Activated naive CD8-positive, alpha-beta T cell treated with anti-CD3 and anti-CD28 coated beads, Interleukin-2, amount 50 U/mL, for 16 hours (primary cell): ENCODE results near the gene ZNF827.

Experiments
- DNase-seq: peaks from one replicate; pipeline ENCODE4 v3.0.0-alpha.2; 2020; ENCODE audit warnings: low read depth, low spot score

ZNF827 gene

GRCh38 chr4:145938618-145939440, at the start of gene ZNF827:
ZNF827 (minus strand) TSS chr4:145938823; CDS start chr4:145938407, 416 bp downstream.
- DNase-seq: peak; percentile 8

GRCh38 chr4:145984563-145984962, 45.9 kb upstream of the ZNF827 start:
- DNase-seq: no peak

- no peak for DNase-seq
Measured at GRCh38 chr4:145982791-145983190, 44.2 kb upstream of the ZNF827 start.

- DNase-seq: no peak
Measured at GRCh38 chr4:145979160-145979559, 40.5 kb upstream of the ZNF827 start.

- no peak for DNase-seq
Measured at GRCh38 chr4:145976680-145977079, 38.1 kb upstream of the ZNF827 start.

- DNase-seq: no peak
Measured at GRCh38 chr4:145960012-145960411, 21.4 kb upstream of the ZNF827 start.

GRCh38 chr4:145957302-145957701, 18.7 kb upstream of the ZNF827 start:
- no peak for DNase-seq

GRCh38 chr4:145956288-145956890, 17.8 kb upstream of the ZNF827 start:
- no peak for DNase-seq

GRCh38 chr4:145954924-145955339, 16.3 kb upstream of the ZNF827 start:
- DNase-seq: no peak

GRCh38 chr4:145951931-145952330, 13.3 kb upstream of the ZNF827 start:
- DNase-seq: no peak

GRCh38 chr4:145945431-145946155, 7.0 kb upstream of the ZNF827 start:
- no peak for DNase-seq

GRCh38 chr4:145944886-145945285, 6.3 kb upstream of the ZNF827 start:
- DNase-seq: no peak

GRCh38 chr4:145939856-145940255, 1.2 kb upstream of the ZNF827 start:
- no peak for DNase-seq

GRCh38 chr4:145939441-145939750, 773 bp upstream of the ZNF827 start:
- DNase-seq: no peak

GRCh38 chr4:145937971-145938611, 532 bp downstream of the ZNF827 start:
- peak; percentile 11 for DNase-seq

GRCh38 chr4:145936997-145937901, 1.4 kb downstream of the ZNF827 start:
- peak; percentile 23 for DNase-seq

- DNase-seq: peak; percentile 21
Measured at GRCh38 chr4:145936142-145936996, 2.3 kb downstream of the ZNF827 start.

GRCh38 chr4:145935253-145936141, 3.1 kb downstream of the ZNF827 start:
- no peak for DNase-seq

- DNase-seq: no peak
Measured at GRCh38 chr4:145934434-145935047, 4.1 kb downstream of the ZNF827 start.
